GM12801 (cell line): ENCODE data around the gene SHF.

Experiments
- TF ChIP-seq, protein P1 (sequence below): IDR thresholded peaks from one replicate; pipeline ENCODE4 v1.5.1; 2011; ENCODE audit warnings: control low read depth; ENCODE audit not compliant: insufficient read length; ENCODE audit errors: extremely low read depth

SHF gene

GRCh38 chr15:45137703-45138102 lies 50.1 kb downstream of the SHF start:
- TF ChIP-seq, protein P1, sequence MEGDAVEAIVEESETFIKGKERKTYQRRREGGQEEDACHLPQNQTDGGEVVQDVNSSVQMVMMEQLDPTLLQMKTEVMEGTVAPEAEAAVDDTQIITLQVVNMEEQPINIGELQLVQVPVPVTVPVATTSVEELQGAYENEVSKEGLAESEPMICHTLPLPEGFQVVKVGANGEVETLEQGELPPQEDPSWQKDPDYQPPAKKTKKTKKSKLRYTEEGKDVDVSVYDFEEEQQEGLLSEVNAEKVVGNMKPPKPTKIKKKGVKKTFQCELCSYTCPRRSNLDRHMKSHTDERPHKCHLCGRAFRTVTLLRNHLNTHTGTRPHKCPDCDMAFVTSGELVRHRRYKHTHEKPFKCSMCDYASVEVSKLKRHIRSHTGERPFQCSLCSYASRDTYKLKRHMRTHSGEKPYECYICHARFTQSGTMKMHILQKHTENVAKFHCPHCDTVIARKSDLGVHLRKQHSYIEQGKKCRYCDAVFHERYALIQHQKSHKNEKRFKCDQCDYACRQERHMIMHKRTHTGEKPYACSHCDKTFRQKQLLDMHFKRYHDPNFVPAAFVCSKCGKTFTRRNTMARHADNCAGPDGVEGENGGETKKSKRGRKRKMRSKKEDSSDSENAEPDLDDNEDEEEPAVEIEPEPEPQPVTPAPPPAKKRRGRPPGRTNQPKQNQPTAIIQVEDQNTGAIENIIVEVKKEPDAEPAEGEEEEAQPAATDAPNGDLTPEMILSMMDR, result no peak

DNA sequence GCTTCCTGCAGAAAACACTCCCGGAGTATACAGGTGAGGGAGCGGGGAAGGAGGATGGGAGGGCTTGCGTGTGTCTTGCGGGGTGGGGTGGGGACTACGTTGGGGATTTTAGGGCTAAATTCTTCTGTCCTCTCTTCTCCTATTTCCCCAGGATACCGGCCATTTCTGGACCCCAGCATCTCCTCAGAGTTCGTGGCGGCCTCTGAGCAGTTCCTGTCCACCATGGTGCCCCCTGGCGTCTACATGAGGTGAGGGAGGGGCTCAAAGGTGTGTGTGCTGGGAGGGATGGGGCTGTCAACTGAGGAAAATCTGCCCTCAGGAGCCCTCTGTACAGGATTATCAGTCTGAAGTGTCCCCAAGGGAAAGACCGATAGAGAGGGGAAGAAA lies 51.4 kb downstream of the SHF start:
- TF ChIP-seq, protein P1, result no peak

- TF ChIP-seq, protein P1, result no peak
Measured at GRCh38 chr15:45134682-45135604, 52.8 kb downstream of the SHF start.

DNA sequence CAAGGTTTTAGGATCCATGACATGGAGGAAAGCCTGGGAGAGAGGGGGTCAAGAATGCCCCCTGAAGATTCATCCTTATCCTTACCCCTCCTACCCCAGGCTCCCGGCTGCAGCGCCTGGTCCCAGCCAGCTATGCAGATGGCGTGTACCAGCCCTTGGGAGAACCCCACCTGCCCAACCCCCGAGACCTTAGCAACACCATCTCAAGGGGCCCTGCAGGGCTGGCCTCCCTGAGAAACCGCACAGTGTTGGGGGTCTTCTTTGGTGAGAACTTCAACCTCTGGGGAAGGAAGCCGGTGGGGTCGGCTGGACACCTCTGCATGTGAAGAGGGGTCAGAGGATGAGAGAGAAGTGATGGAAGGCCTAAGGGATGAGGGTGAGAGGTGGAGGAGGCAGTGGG lies 53.7 kb downstream of the SHF start:
- TF ChIP-seq, protein P1, result no peak

DNA sequence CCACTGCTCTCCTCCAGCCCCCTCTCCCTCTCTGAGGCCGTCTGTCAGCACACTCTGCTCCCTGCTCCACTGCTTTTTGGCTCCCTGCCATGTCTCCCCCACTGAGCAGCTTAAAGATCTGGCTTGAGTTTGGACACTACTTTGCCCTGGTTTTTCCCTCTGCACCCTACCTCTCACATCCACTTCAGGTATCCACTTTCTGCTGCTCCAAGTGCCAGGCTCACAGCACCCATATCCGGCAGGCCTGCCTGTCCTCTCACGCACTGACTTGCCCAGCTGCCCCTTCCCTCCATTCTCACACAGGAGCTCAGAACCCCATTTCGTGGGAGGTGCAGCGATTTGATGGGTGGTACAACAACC lies 54.2 kb downstream of the SHF start:
- TF ChIP-seq, protein P1, result no peak

DNA sequence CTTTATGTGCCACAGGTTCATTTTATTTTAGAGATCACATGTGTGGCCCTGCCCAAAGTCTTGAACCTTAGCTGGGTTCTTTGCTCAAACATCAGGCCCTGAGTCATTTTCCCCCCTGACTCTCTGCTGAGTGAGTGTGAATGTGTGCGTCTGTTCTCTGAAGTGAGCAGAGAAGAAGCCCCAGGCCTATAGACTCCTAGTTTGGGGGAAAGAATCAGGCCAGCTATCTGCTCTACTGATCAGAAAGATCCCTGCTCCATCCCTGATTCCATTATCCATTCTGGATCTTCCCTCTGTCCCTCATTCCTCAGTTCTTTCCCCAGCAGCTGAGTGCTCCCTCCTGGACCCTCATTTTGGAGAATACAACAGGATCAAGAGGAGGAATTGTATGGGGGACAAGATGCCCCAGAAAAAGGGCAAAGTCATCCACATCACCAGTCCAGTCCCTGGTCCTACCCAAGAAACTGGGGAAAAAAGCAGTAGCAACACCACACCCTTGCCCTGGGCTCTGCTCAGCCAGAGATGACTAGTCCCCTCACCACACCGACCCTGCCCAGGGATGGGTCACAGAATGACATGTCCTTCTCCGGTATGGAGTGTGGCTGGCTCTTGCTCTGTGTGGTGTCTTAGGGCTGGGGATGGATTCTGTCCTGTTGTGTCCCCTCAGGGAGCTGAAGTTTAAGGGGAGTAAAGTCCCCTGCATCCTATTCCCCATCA lies 54.8 kb downstream of the SHF start:
- TF ChIP-seq, protein P1, result no peak

DNA sequence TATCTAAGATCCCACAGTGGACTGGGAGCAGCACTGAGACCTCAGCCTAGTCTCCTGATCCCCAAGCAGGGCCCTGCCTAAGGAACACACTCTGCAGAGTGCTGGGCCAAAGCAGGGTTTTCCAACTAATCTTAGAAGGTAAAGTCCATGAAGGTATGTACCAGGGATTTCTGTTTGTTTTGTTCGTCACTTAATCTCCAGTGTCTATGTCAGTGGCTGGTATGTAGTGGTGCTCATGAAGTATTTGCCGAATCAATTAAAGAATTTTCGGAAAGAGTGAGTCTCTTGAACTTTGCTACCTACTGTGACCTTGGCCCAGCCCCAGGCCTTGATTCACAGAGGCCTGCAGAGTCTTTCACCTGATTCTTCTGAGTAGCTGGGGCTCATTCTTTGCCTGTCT lies 56.3 kb downstream of the SHF start:
- TF ChIP-seq, protein P1, result no peak
